ENCODE measurements around the gene NEDD9. TPM values are rescaled to one million over a fixed set of nuclear protein-coding genes. Genes with fewer than 3 reads are reported as not detected.

Gene NEDD9
- total and polyA plus RNA-seq, 4 donors, result 7.5 to 16.8 (median 11.7) TPM

GRCh38 chr6:11160199-11160598 is 72.3 kb downstream of the NEDD9 start:
- WGBS, result 72% methylated on average over 1 of the region's 1 CpG
- H3K9ac ChIP-seq (ENCODE audit: low read depth in 1 of 2, low read length in 2 of 2), result no peak overlapping the region
- no peaks in the 10 kb centered on the region for H3K36me3 ChIP-seq (ENCODE audit: control insufficient read depth in 4 of 4, insufficient read depth in 3 of 4, low read depth in 1 of 4, low read length in 3 of 4)
- no peak overlapping the region for H3K4me3 ChIP-seq (ENCODE audit: low read depth in 1 of 3, low read length in 3 of 3)
- no peaks in the 10 kb centered on the region for H3K27me3 ChIP-seq (ENCODE audit: control insufficient read depth in 4 of 4, insufficient read depth in 4 of 4, low read length in 3 of 4)
- DNase-seq (ENCODE audit: low spot score), result no peak
- no peak overlapping the region for H3K27ac ChIP-seq (ENCODE audit: low read depth in 1 of 2, low read length in 2 of 2)
- no peak for TF ChIP-seq HNF4A (conservative IDR thresholded peaks at IDR 0.05)
- no peak for TF ChIP-seq EGR1 (IDR thresholded peaks at IDR 0.05; ENCODE audit: low read depth in 2 of 2)
- no peak for TF ChIP-seq CTCF (IDR thresholded peaks at IDR 0.05; ENCODE audit: low read depth, low read length, missing input control)
- no peaks in the 10 kb centered on the region for H3K9me3 ChIP-seq (ENCODE audit: control insufficient read depth in 4 of 4, low read length in 3 of 4)
- H3K4me1 ChIP-seq (ENCODE audit: control insufficient read depth in 4 of 4, insufficient read depth in 4 of 4, low read length in 3 of 4), result no peaks in the 10 kb centered on the region

GRCh38 chr6:11155589-11155988 is 76.9 kb downstream of the NEDD9 start:
- H3K36me3 ChIP-seq (ENCODE audit: control insufficient read depth in 4 of 4, insufficient read depth in 3 of 4, low read depth in 1 of 4, low read length in 3 of 4), result no peaks in the 10 kb centered on the region
- no peak overlapping the region for H3K9ac ChIP-seq (ENCODE audit: low read depth in 1 of 2, low read length in 2 of 2)
- H3K4me1 ChIP-seq (ENCODE audit: control insufficient read depth in 4 of 4, insufficient read depth in 4 of 4, low read length in 3 of 4), result no peaks in the 10 kb centered on the region
- TF ChIP-seq CTCF (IDR thresholded peaks at IDR 0.05; ENCODE audit: low read depth, low read length, missing input control) (no peak), GABPA (IDR thresholded peaks at IDR 0.05 in 1 of 2, conservative IDR thresholded peaks at IDR 0.05 in 1 of 2) (no peak), HNF4A (conservative IDR thresholded peaks at IDR 0.05) (no peak), EGR1 (IDR thresholded peaks at IDR 0.05; ENCODE audit: low read depth in 2 of 2) (no peak), HNF4G (IDR thresholded peaks at IDR 0.05) (no peak), FOXA1 (IDR thresholded peaks at IDR 0.05) (no peak), FOXA2 (IDR thresholded peaks at IDR 0.05) (no peak), JUND (IDR thresholded peaks at IDR 0.05) (no peak), RXRA (IDR thresholded peaks at IDR 0.05) (no peak), ZBTB33 (IDR thresholded peaks at IDR 0.05) (no peak), TAF1 (conservative IDR thresholded peaks at IDR 0.05) (no peak), SP1 (IDR thresholded peaks at IDR 0.05) (no peak), YY1 (IDR thresholded peaks at IDR 0.05) (no peak), REST (IDR thresholded peaks at IDR 0.05) (no peak), MAX (IDR thresholded peaks at IDR 0.05) (no peak), ATF3 (IDR thresholded peaks at IDR 0.05) (no peak), RAD21 (IDR thresholded peaks at IDR 0.05) (no peak)
- DNase-seq (ENCODE audit: low spot score), result no peak
- H3K9me3 ChIP-seq (ENCODE audit: control insufficient read depth in 4 of 4, low read length in 3 of 4), result no peaks in the 10 kb centered on the region
- H3K4me3 ChIP-seq (ENCODE audit: low read depth in 1 of 3, low read length in 3 of 3), result no peak overlapping the region
- no peak overlapping the region for H3K27ac ChIP-seq (ENCODE audit: low read depth in 1 of 2, low read length in 2 of 2)
- no peaks in the 10 kb centered on the region for H3K27me3 ChIP-seq (ENCODE audit: control insufficient read depth in 4 of 4, insufficient read depth in 4 of 4, low read length in 3 of 4)

All from liver (tissue), 9 donors.